GM12878 (cell line): ENCODE measurements around the gene ITCH. TPM values are rescaled to one million over a fixed set of nuclear protein-coding genes. Genes with fewer than 3 reads are reported as not detected.

ENCODE experiments used
- ATAC-seq: fragments of 200-7000 bp; cut with Tn5 transposase; 3 replicates; pipeline ENCODE4 v1.9.1; 2020; ENCODE audit warnings: mild to moderate bottlenecking, moderate library complexity
- BruUV-seq: library from RNA; stranded (reverse); fragments of 400-500 nt; replicated peaks from 2 replicates; lab custom pipeline; 2021; lab: Mats Ljungman, UMichigan
- CTCF ChIA-PET: fragments of 300-600 bp; sonication (Branson Sonifier 250); formaldehyde crosslinking; extraction: SDS; loops from one replicate; lab custom pipeline; 2021; ENCODE audit warnings: inconsistent platforms; lab: Yijun Ruan, JAX
- POLR2A ChIA-PET: fragments of 350-600 bp; formaldehyde crosslinking; extraction: SDS; loops from one replicate; lab custom pipeline; 2021; ENCODE audit warnings: inconsistent platforms; lab: Charles Lee
- RAD21 ChIA-PET: fragments of 300-600 bp; sonication (Branson Sonifier 250); formaldehyde crosslinking; loops from one replicate; lab custom pipeline; 2023; ENCODE audit warnings: antibody characterized with exemption; ENCODE audit not compliant: unreplicated experiment; lab: Charles Lee
- SMC1A ChIA-PET: fragments of 300-600 bp; sonication (Branson Sonifier 250); formaldehyde crosslinking; loops from one replicate; lab custom pipeline; 2023; ENCODE audit not compliant: unreplicated experiment, uncharacterized antibody; lab: Charles Lee
- DNase-seq: peaks from one replicate; pipeline ENCODE4 v3.0.0-alpha.2; 2011; ENCODE audit warnings: low read depth, low spot score
- FAIRE-seq: peaks from 3 replicates; lab custom pipeline; 2011; peaks lifted over from hg19 to GRCh38; lab: Jason Lieb, UNC
- H2AFZ ChIP-seq: 2 replicates; pipeline ENCODE4 v1.6.0; 2011; ENCODE audit warnings: low read depth, low read length, control low read depth; ENCODE audit not compliant: control insufficient read depth
- H3K27ac ChIP-seq: 2 replicates; pipeline ENCODE4 v1.5.1; 2011; ENCODE audit warnings: control low read depth; ENCODE audit not compliant: control insufficient read depth, insufficient read depth
- H3K27me3 ChIP-seq, 2 experiments: replicated peaks in 1 of 2; 2 replicates each; pipeline versions ENCODE4 v1.6.0 to v1.6.1; 2011; ENCODE audit warnings: low read length in 1 of 2; ENCODE audit not compliant: control insufficient read depth in 2 of 2, insufficient read depth in 2 of 2
- H3K36me3 ChIP-seq, 2 experiments: 2 replicates each; pipeline ENCODE4 v1.5.1; 2011; ENCODE audit warnings: low read length in 1 of 2; ENCODE audit not compliant: control insufficient read depth in 2 of 2, insufficient read depth in 2 of 2
- H3K4me1 ChIP-seq: 2 replicates; pipeline ENCODE4 v1.6.1; 2011; ENCODE audit warnings: mild to moderate bottlenecking, low read length, moderate library complexity, mixed read lengths; ENCODE audit not compliant: control insufficient read depth, insufficient read depth
- H3K4me2 ChIP-seq: 2 replicates; pipeline ENCODE4 v1.6.0; 2011; ENCODE audit warnings: control low read depth; ENCODE audit not compliant: control insufficient read depth, insufficient read depth
- H3K4me3 ChIP-seq: fragments of 200-600 bp; sonication (generic); 2 replicates; pipeline ENCODE4 v1.5.1; 2016
- H3K79me2 ChIP-seq: 2 replicates; pipeline ENCODE4 v1.6.0; 2011; ENCODE audit warnings: low read length; ENCODE audit not compliant: control insufficient read depth, insufficient read depth
- H3K9ac ChIP-seq: 2 replicates; pipeline ENCODE4 v1.8.0; 2011; ENCODE audit warnings: low read length, control low read depth, mixed read lengths; ENCODE audit not compliant: control insufficient read depth, insufficient read depth
- H3K9me3 ChIP-seq: replicated peaks from 3 replicates; pipeline ENCODE4 v1.5.1; 2011; ENCODE audit warnings: mild to moderate bottlenecking, low read length; ENCODE audit not compliant: control insufficient read depth, insufficient read depth
- H4K20me1 ChIP-seq: 2 replicates; pipeline ENCODE4 v1.6.0; 2011; ENCODE audit not compliant: control insufficient read depth, insufficient read depth
- ESRRA ChIP-seq: IDR thresholded peaks from 2 replicates; pipeline ENCODE4 v1.6.1; 2012; ENCODE audit warnings: mild to moderate bottlenecking, low read length, improper control_type of control experiment
- IKZF1 ChIP-seq: fragments of 450-650 bp; conservative IDR thresholded peaks from 2 replicates; pipeline ENCODE4 v1.6.1; 2017; ENCODE audit warnings: antibody characterized with exemption, mild to moderate bottlenecking
- POLR2AphosphoS5 ChIP-seq: IDR thresholded peaks from 2 replicates; pipeline ENCODE4 v1.6.1; 2011; ENCODE audit warnings: mild to moderate bottlenecking, low read length, inconsistent platforms
- RAD51 ChIP-seq: fragments of 450-650 bp; IDR thresholded peaks from 2 replicates; pipeline ENCODE4 v1.6.1; 2016; ENCODE audit warnings: moderate library complexity, mild to moderate bottlenecking, inconsistent platforms
- RELB ChIP-seq: fragments of 450-650 bp; IDR thresholded peaks from 2 replicates; pipeline ENCODE4 v1.6.1; 2017; ENCODE audit warnings: low read depth, mild to moderate bottlenecking, moderate library complexity
- SPI1 ChIP-seq: IDR thresholded peaks from 2 replicates; pipeline ENCODE4 v1.6.1; 2011; ENCODE audit warnings: low read depth, mild to moderate bottlenecking, low read length, moderate library complexity, borderline replicate concordance; ENCODE audit not compliant: insufficient read depth
- TBL1XR1 ChIP-seq: IDR thresholded peaks from 2 replicates; pipeline ENCODE4 v1.6.1; 2012; ENCODE audit warnings: low read depth, low read length, improper control_type of control experiment
- WGBS: methylation state at CpG from one replicate; pipeline ENCODE4 v1.1.6; 2016; ENCODE audit warnings: low lambda C conversion rate; ENCODE audit not compliant: insufficient replicate concordance, insufficient coverage; ENCODE audit errors: missing lambda C conversion rate; 5-methylcytosine and 5-hydroxymethylcytosine counted together
- in situ Hi-C: fragments of 300-500 bp; cut with MboI; formaldehyde crosslinking; loops from 9 replicates; pipeline ENCODE4 v1.14.3; 2018; ENCODE audit warnings: mixed read lengths
- intact Hi-C: fragments of 100-400 bp; cut with micrococcal nuclease; formaldehyde crosslinking; loops from one replicate; pipeline ENCODE4 v1.14.2; 2022; ENCODE audit not compliant: unreplicated experiment
- polyA plus RNA-seq, 11 experiments: library from polyadenylated mRNA; depleted of rRNA in 4 of 11; unstranded in 6 of 11; stranded (reverse) in 5 of 11; fragments of >200 nt; fragmentation: Nextera tagmentation in 4 of 11; fragmentation: Illumina TruSeq in 1 of 11; extraction: Ambion mirVana in 4 of 11; extraction: Trizol in 1 of 11; gene quantifications; 1 replicate in 1 of 11; 2 replicates in 10 of 11; pipeline versions ENCODE4 v1.2.1 to v1.2.3, GENCODE V29; 2011 to 2016; ENCODE audit warnings: inconsistent platforms in 2 of 11, missing spikeins in 2 of 11, low read depth in 1 of 11
- total RNA-seq, 4 experiments: library from RNA; depleted of rRNA in 3 of 4; stranded (reverse); fragments of >200 nt in 3 of 4; fragmentation: Illumina TruSeq in 1 of 4; extraction: Trizol in 1 of 4; gene quantifications; 2 replicates each; pipeline versions ENCODE4 v1.2.1 to v1.2.3, GENCODE V29; 2013 to 2021
- TF ChIP-seq, protein P1 (sequence below): IDR thresholded peaks from 2 replicates; pipeline ENCODE4 v1.6.1; 2011; ENCODE audit warnings: low read depth, low read length, improper control_type of control experiment, borderline replicate concordance
- TF ChIP-seq, protein P2 (sequence below): IDR thresholded peaks from 2 replicates; pipeline ENCODE4 v1.6.1; 2012; ENCODE audit warnings: improper control_type of control experiment, low read depth, low read length; ENCODE audit not compliant: insufficient replicate concordance
- TF ChIP-seq, protein P3 (sequence below): fragments of 450-650 bp; IDR thresholded peaks from 2 replicates; pipeline ENCODE4 v1.6.1; 2017; ENCODE audit warnings: mild to moderate bottlenecking, moderate library complexity

The ITCH gene
- total and polyA plus RNA-seq, 10 of the 15 experiments (the other 5 are each of a cell fraction or from before 2014, with no cell fraction given), result 7.5 to 46.1 (median 21.5) TPM

DNA sequence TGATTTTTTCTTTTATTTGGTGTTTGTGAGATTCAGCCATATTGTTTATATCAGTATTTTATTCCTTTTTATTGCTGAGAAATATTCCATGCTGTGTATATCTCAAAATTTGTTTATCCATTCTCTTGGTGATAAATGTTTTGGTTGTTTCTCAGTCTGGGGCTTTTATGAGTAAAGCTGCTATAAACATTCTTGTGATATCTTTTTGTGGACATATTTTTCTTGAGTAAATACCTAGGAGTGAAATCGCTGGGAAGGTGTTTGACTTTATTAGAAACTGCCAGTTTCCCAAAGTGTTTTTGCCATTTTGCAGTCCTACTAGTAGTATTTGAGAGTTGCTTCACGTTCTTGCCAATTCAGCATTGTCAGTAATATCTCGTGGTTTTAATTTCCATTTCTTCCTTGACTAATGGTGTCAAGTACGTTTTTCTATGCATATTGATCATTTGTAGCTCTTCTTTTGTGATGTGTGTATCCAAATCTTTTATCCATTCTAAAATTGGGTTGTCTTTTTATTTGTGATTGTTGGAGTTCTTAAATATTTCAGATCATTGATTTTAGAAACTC lies 122.1 kb downstream of the ITCH start:
- no peaks in the 10 kb centered on the region for H3K4me1 ChIP-seq
- intact Hi-C loops, result no loop called here
- ChIA-PET POLR2A (no interaction called here), CTCF (interaction anchor here (1.4 to 1.5 kb wide), 2 partner anchors 32 to 173 kb away, joined by 3 to 7 read pairs; no protein-coding TSS in a partner anchor), SMC1A (interaction anchor here (1.1 to 1.4 kb wide), 2 partner anchors 38 to 172 kb away, joined by 3 read pairs; no protein-coding TSS in a partner anchor), RAD21 (interaction anchor here (1.7 kb wide), 1 partner anchor 172 kb away, joined by 6 read pairs; no protein-coding TSS in a partner anchor)
- H3K4me3 ChIP-seq, result no peak overlapping the region
- BruUV-seq, result no TSS peak
- peaks cover 0 to 17% of the 10 kb centered on the region in 2 experiments; a peak in 3 of 4 replicates for H3K36me3 ChIP-seq
- H3K27me3 ChIP-seq, result no peaks in the 10 kb centered on the region
- WGBS, result 76% methylated on average over 4 of the region's 4 CpGs
- no peaks in the 10 kb centered on the region for H4K20me1 ChIP-seq
- ATAC-seq, result no peak
- no peak overlapping the region for H3K9ac ChIP-seq
- no peak overlapping the region for H2AFZ ChIP-seq
- no peak for DNase-seq
- no peaks in the 10 kb centered on the region for H3K79me2 ChIP-seq
- in situ Hi-C loops, result no loop called here
- H3K27ac ChIP-seq, result no peak overlapping the region
- H3K9me3 ChIP-seq, result no peaks in the 10 kb centered on the region; the same call in 2 of the 3 replicates
- FAIRE-seq, result no peak
- no peak overlapping the region for H3K4me2 ChIP-seq
- TF ChIP-seq, protein P1, sequence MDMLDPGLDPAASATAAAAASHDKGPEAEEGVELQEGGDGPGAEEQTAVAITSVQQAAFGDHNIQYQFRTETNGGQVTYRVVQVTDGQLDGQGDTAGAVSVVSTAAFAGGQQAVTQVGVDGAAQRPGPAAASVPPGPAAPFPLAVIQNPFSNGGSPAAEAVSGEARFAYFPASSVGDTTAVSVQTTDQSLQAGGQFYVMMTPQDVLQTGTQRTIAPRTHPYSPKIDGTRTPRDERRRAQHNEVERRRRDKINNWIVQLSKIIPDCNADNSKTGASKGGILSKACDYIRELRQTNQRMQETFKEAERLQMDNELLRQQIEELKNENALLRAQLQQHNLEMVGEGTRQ, result no peak
- no peak for TF ChIP-seq RAD51
- TF ChIP-seq POLR2AphosphoS5, result no peak
- no peak for TF ChIP-seq RELB
- TF ChIP-seq IKZF1, result no peak
- TF ChIP-seq, protein P2, sequence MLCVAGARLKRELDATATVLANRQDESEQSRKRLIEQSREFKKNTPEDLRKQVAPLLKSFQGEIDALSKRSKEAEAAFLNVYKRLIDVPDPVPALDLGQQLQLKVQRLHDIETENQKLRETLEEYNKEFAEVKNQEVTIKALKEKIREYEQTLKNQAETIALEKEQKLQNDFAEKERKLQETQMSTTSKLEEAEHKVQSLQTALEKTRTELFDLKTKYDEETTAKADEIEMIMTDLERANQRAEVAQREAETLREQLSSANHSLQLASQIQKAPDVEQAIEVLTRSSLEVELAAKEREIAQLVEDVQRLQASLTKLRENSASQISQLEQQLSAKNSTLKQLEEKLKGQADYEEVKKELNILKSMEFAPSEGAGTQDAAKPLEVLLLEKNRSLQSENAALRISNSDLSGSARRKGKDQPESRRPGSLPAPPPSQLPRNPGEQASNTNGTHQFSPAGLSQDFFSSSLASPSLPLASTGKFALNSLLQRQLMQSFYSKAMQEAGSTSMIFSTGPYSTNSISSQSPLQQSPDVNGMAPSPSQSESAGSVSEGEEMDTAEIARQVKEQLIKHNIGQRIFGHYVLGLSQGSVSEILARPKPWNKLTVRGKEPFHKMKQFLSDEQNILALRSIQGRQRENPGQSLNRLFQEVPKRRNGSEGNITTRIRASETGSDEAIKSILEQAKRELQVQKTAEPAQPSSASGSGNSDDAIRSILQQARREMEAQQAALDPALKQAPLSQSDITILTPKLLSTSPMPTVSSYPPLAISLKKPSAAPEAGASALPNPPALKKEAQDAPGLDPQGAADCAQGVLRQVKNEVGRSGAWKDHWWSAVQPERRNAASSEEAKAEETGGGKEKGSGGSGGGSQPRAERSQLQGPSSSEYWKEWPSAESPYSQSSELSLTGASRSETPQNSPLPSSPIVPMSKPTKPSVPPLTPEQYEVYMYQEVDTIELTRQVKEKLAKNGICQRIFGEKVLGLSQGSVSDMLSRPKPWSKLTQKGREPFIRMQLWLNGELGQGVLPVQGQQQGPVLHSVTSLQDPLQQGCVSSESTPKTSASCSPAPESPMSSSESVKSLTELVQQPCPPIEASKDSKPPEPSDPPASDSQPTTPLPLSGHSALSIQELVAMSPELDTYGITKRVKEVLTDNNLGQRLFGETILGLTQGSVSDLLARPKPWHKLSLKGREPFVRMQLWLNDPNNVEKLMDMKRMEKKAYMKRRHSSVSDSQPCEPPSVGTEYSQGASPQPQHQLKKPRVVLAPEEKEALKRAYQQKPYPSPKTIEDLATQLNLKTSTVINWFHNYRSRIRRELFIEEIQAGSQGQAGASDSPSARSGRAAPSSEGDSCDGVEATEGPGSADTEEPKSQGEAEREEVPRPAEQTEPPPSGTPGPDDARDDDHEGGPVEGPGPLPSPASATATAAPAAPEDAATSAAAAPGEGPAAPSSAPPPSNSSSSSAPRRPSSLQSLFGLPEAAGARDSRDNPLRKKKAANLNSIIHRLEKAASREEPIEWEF, result no peak
- no peak for TF ChIP-seq SPI1
- TF ChIP-seq ESRRA, result no peak
- TF ChIP-seq, protein P3, sequence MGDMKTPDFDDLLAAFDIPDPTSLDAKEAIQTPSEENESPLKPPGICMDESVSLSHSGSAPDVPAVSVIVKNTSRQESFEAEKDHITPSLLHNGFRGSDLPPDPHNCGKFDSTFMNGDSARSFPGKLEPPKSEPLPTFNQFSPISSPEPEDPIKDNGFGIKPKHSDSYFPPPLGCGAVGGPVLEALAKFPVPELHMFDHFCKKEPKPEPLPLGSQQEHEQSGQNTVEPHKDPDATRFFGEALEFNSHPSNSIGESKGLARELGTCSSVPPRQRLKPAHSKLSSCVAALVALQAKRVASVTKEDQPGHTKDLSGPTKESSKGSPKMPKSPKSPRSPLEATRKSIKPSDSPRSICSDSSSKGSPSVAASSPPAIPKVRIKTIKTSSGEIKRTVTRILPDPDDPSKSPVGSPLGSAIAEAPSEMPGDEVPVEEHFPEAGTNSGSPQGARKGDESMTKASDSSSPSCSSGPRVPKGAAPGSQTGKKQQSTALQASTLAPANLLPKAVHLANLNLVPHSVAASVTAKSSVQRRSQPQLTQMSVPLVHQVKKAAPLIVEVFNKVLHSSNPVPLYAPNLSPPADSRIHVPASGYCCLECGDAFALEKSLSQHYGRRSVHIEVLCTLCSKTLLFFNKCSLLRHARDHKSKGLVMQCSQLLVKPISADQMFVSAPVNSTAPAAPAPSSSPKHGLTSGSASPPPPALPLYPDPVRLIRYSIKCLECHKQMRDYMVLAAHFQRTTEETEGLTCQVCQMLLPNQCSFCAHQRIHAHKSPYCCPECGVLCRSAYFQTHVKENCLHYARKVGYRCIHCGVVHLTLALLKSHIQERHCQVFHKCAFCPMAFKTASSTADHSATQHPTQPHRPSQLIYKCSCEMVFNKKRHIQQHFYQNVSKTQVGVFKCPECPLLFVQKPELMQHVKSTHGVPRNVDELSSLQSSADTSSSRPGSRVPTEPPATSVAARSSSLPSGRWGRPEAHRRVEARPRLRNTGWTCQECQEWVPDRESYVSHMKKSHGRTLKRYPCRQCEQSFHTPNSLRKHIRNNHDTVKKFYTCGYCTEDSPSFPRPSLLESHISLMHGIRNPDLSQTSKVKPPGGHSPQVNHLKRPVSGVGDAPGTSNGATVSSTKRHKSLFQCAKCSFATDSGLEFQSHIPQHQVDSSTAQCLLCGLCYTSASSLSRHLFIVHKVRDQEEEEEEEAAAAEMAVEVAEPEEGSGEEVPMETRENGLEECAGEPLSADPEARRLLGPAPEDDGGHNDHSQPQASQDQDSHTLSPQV, result no peak
- TF ChIP-seq TBL1XR1, result no peak
